D341Med (cell line): ENCODE results near the gene DNAJC17.

Experiments used
- DNase-seq: peaks from one replicate; pipeline ENCODE4 v3.0.0; 2012; ENCODE audit warnings: low spot score

Gene DNAJC17

GRCh38 chr15:40830884-40831283, 23.6 kb upstream of the DNAJC17 start:
- DNase-seq = no peak

GRCh38 chr15:40829115-40829514, 21.8 kb upstream of the DNAJC17 start:
- DNase-seq = no peak

- DNase-seq = no peak
Observed at GRCh38 chr15:40828447-40829036, 21.3 kb upstream of the DNAJC17 start, which contains the start of gene PPP1R14D. Gene PPP1R14D (minus strand): TSS chr15:40828708. CDS start chr15:40828641, 67 bp downstream.

- DNase-seq = no peak
Observed at GRCh38 chr15:40826423-40827075, 19.3 kb upstream of the DNAJC17 start.

- no peak for DNase-seq
Observed at GRCh38 chr15:40825661-40826422, 18.6 kb upstream of the DNAJC17 start.

- no peak for DNase-seq
Observed at GRCh38 chr15:40823572-40824343, 16.5 kb upstream of the DNAJC17 start.

GRCh38 chr15:40821195-40821594, 13.9 kb upstream of the DNAJC17 start:
- no peak for DNase-seq

GRCh38 chr15:40819048-40819447, 11.8 kb upstream of the DNAJC17 start:
- no peak for DNase-seq

GRCh38 chr15:40815042-40815698, 7.9 kb upstream of the DNAJC17 start:
- DNase-seq = no peak

GRCh38 chr15:40812721-40813425, 5.6 kb upstream of the DNAJC17 start:
- no peak for DNase-seq

- DNase-seq = no peak
Observed at GRCh38 chr15:40808861-40809450, 1.7 kb upstream of the DNAJC17 start.

- no peak for DNase-seq
Observed at GRCh38 chr15:40807888-40808461, 702 bp upstream of the DNAJC17 start.

- DNase-seq = no peak
Observed at GRCh38 chr15:40806672-40807027, 623 bp downstream of the DNAJC17 start.

GRCh38 chr15:40803688-40804087, 3.6 kb downstream of the DNAJC17 start:
- DNase-seq = no peak

- no peak for DNase-seq
Observed at GRCh38 chr15:40803076-40803475, 4.2 kb downstream of the DNAJC17 start.

GRCh38 chr15:40799523-40799922, 7.8 kb downstream of the DNAJC17 start:
- no peak for DNase-seq

- no peak for DNase-seq
Observed at GRCh38 chr15:40796512-40796911, 10.8 kb downstream of the DNAJC17 start.

GRCh38 chr15:40796041-40796440, 11.2 kb downstream of the DNAJC17 start:
- no peak for DNase-seq

GRCh38 chr15:40793216-40793989, 13.9 kb downstream of the DNAJC17 start:
- no peak for DNase-seq

- DNase-seq = no peak
Observed at GRCh38 chr15:40792394-40792793, 14.9 kb downstream of the DNAJC17 start.
